D721Med (cell line): ENCODE data around the gene ANK2.

Experiments
- DNase-seq: peaks from one replicate; pipeline ENCODE4 v3.0.0; 2011; ENCODE audit warnings: low spot score; ENCODE audit not compliant: insufficient read length
- FAIRE-seq: peaks from 2 replicates; lab custom pipeline; 2011; peaks lifted over from hg19 to GRCh38; lab: Jason Lieb, UNC
- CTCF ChIP-seq: IDR thresholded peaks from 2 replicates; pipeline ENCODE4 v1.5.1; 2012; ENCODE audit warnings: mild to moderate bottlenecking, control low read depth; ENCODE audit not compliant: insufficient read depth; ENCODE audit errors: missing control alignments

The ANK2 gene

GRCh38 chr4:113071274-113071673, 21.8 kb downstream of the ANK2 start:
- no peak for TF ChIP-seq CTCF

GRCh38 chr4:113071805-113072204, 22.4 kb downstream of the ANK2 start:
- FAIRE-seq, result no peak
- TF ChIP-seq CTCF, result no peak
- no peak for DNase-seq

More at GRCh38 chr4:113071274-113071673, 21.8 kb downstream of the ANK2 start:
- no peak for FAIRE-seq
- no peak for DNase-seq

GRCh38 chr4:113073451-113074005, 24.1 kb downstream of the ANK2 start:
- FAIRE-seq, result no peak
- DNase-seq, result no peak
- no peak for TF ChIP-seq CTCF

GRCh38 chr4:113077575-113077974, 28.1 kb downstream of the ANK2 start:
- no peak for TF ChIP-seq CTCF
- no peak for FAIRE-seq
- DNase-seq, result no peak

- FAIRE-seq (no peak), DNase-seq (no peak)
- TF ChIP-seq CTCF, result no peak
Observed at GRCh38 chr4:113078066-113078465, 28.6 kb downstream of the ANK2 start.

- FAIRE-seq (no peak), DNase-seq (no peak)
- no peak for TF ChIP-seq CTCF
Observed at GRCh38 chr4:113080050-113080449, 30.6 kb downstream of the ANK2 start.

- FAIRE-seq (no peak), DNase-seq (no peak)
- TF ChIP-seq CTCF, result no peak
Observed at GRCh38 chr4:113080624-113081023, 31.2 kb downstream of the ANK2 start.
